ENCODE results near the gene BIN2. TPM values are rescaled to one million over a fixed set of nuclear protein-coding genes. Genes with fewer than 3 reads are reported as not detected.
A peak's percentile ranks its signal among the peaks of the same experiment; 100 is the strongest.

Gene BIN2
- total and polyA plus RNA-seq, 9 of the 15 experiments (the other 6 are each of a cell fraction or from before 2014, with no cell fraction given), result 0.04 to 0.39 (median 0.25) TPM; not detected in 1

- TF ChIP-seq YBX1 (IDR thresholded peaks at IDR 0.05) (no peak), ZNF121 (CRISPR knock-in tag; conservative IDR thresholded peaks at IDR 0.05) (peak; percentile 70), PBX2 (CRISPR knock-in tag; IDR thresholded peaks at IDR 0.05; ENCODE audit: low read depth) (no peak), PBX2 (tag; conservative IDR thresholded peaks at IDR 0.05; ENCODE audit: low read depth) (peak; percentile 39), ZNF639 (CRISPR knock-in tag; conservative IDR thresholded peaks at IDR 0.05 in 1 of 2, IDR thresholded peaks at IDR 0.05 in 1 of 2) (no peak; a peak in 2 of 4 replicates), RCOR1 (IDR thresholded peaks at IDR 0.05; ENCODE audit: borderline replicate concordance in 1 of 2, low read depth in 2 of 2, low read length in 2 of 2) (peak in 1 of 2 experiments; percentile 44; a peak in 1 of 4 replicates), FOXA3 (CRISPR knock-in tag; conservative IDR thresholded peaks at IDR 0.05 in 1 of 2, IDR thresholded peaks at IDR 0.05 in 1 of 2) (no peak), SMARCA4 (IDR thresholded peaks at IDR 0.05) (peak; percentile 95), MEF2A (IDR thresholded peaks at IDR 0.05; ENCODE audit: control insufficient read depth, low read depth, low read length) (peak; percentile 70; the same call in 1 of the 2 replicates), THAP7 (CRISPR knock-in tag; IDR thresholded peaks at IDR 0.05) (no peak), NCOA4 (IDR thresholded peaks at IDR 0.05; ENCODE audit: partially characterized antibody) (no peak), ZSCAN32 (CRISPR knock-in tag; IDR thresholded peaks at IDR 0.05) (no peak), ZNF551 (CRISPR knock-in tag; IDR thresholded peaks at IDR 0.05) (no peak), SAFB (IDR thresholded peaks at IDR 0.05; ENCODE audit: borderline replicate concordance, low read depth, low read length) (no peak), ZFP1 (CRISPR knock-in tag; IDR thresholded peaks at IDR 0.05) (no peak), DPF2 (IDR thresholded peaks at IDR 0.05) (peak; percentile 97), MIER1 (IDR thresholded peaks at IDR 0.05; ENCODE audit: low read depth) (0 out of 2 replicates have a peak, but pooled peaks have one; percentile 57), XRCC5 (IDR thresholded peaks at IDR 0.05; ENCODE audit: low read depth, low read length) (no peak), ZNF354B (CRISPR knock-in tag; IDR thresholded peaks at IDR 0.05) (no peak), ZBTB1 (CRISPR knock-in tag; IDR thresholded peaks at IDR 0.05; ENCODE audit: borderline replicate concordance, low read depth) (no peak)
- TF ChIP-seq, protein P1, sequence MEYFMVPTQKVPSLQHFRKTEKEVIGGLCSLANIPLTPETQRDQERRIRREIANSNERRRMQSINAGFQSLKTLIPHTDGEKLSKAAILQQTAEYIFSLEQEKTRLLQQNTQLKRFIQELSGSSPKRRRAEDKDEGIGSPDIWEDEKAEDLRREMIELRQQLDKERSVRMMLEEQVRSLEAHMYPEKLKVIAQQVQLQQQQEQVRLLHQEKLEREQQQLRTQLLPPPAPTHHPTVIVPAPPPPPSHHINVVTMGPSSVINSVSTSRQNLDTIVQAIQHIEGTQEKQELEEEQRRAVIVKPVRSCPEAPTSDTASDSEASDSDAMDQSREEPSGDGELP (CRISPR knock-in tag; IDR thresholded peaks at IDR 0.05; ENCODE audit: borderline replicate concordance), result no peak
Observed at GRCh38 chr12:51326698-51327439, 2.9 kb upstream of the BIN2 start (continued).

All from K562 (cell line).